Lower lobe of right lung (tissue), 2 donors: ENCODE results near the gene PIK3IP1. TPM values are rescaled to one million over a fixed set of nuclear protein-coding genes. Genes with fewer than 3 reads are reported as not detected.

ENCODE experiments used
- ATAC-seq, 2 donors: fragments of 200-7000 bp; cut with Tn5 transposase; one replicate each; pipeline ENCODE4 v1.9.1; 2020 to 2022; ENCODE audit warnings: mild to moderate bottlenecking in 2 of 2, moderate library complexity in 2 of 2
- DNase-seq: peaks from one replicate; pipeline ENCODE4 v3.0.0-alpha.2; 2020
- H3K27ac ChIP-seq: fragments of 200-600 bp; one replicate; pipeline ENCODE4 v1.8.0; 2022
- H3K27me3 ChIP-seq: fragments of 200-600 bp; one replicate; pipeline ENCODE4 v1.8.0; 2022; ENCODE audit warnings: low read depth
- H3K36me3 ChIP-seq: fragments of 200-600 bp; one replicate; pipeline ENCODE4 v1.8.0; 2022; ENCODE audit warnings: mild to moderate bottlenecking
- H3K4me1 ChIP-seq: fragments of 200-600 bp; one replicate; pipeline ENCODE4 v1.8.0; 2022
- H3K4me3 ChIP-seq: fragments of 200-600 bp; one replicate; pipeline ENCODE4 v1.8.0; 2022; ENCODE audit warnings: mild to moderate bottlenecking
- H3K9me3 ChIP-seq: fragments of 200-600 bp; one replicate; pipeline ENCODE4 v1.8.0; 2022
- intact Hi-C: fragments of 100-400 bp; cut with DNase I; formaldehyde crosslinking; loops from one replicate; pipeline ENCODE4 v1.11.0; 2022
- total RNA-seq: library from RNA; stranded (reverse); fragmentation: NEBNext Ultra II Directional; extraction: Animal tissue kit (Norgen Biotek cat#: 25700); gene quantifications from one replicate; pipeline ENCODE4 v1.2.1, GENCODE V29; 2021
- TF ChIP-seq, protein P1 (sequence below): fragments of 200-600 bp; IDR thresholded peaks from one replicate; pipeline ENCODE4 v1.8.0; 2022; ENCODE audit warnings: antibody characterized with exemption, mild to moderate bottlenecking
- donor health status: DM: no; HTN: yes; CAD: no; lungs with severe emphysema.

PIK3IP1 gene
- total RNA-seq, 1 donor from 2014 or later: 54.9 TPM

DNA sequence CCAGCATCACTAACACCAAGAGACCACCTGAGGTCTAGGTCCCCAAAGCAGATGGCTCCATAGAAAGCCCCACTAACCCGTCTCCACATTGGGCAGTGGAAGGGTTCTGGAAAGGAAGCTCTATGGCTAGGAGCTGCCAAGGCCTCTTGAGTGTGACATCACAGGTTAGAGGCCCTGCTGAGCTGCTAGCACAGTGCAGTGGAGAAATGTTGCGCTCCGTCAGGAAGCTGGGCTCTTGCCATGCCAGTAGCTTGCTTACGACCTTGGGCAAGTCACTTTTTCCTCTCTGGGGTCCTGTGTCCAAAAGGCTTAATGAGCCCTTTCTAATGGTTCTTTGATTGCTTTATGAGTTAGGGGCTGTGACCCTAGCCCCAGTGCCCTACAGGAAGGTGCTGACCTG lies 10.6 kb downstream of the PIK3IP1 start:
- TF ChIP-seq, protein P1, sequence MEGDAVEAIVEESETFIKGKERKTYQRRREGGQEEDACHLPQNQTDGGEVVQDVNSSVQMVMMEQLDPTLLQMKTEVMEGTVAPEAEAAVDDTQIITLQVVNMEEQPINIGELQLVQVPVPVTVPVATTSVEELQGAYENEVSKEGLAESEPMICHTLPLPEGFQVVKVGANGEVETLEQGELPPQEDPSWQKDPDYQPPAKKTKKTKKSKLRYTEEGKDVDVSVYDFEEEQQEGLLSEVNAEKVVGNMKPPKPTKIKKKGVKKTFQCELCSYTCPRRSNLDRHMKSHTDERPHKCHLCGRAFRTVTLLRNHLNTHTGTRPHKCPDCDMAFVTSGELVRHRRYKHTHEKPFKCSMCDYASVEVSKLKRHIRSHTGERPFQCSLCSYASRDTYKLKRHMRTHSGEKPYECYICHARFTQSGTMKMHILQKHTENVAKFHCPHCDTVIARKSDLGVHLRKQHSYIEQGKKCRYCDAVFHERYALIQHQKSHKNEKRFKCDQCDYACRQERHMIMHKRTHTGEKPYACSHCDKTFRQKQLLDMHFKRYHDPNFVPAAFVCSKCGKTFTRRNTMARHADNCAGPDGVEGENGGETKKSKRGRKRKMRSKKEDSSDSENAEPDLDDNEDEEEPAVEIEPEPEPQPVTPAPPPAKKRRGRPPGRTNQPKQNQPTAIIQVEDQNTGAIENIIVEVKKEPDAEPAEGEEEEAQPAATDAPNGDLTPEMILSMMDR: no peak
- no peak overlapping the region for H3K27ac ChIP-seq
- no peak for ATAC-seq
- H3K36me3 ChIP-seq: peaks cover 98% of the 10 kb centered on the region
- no peak for DNase-seq
- H3K4me1 ChIP-seq: peaks cover 41% of the 10 kb centered on the region
- no peaks in the 10 kb centered on the region for H3K27me3 ChIP-seq
- H3K9me3 ChIP-seq: no peaks in the 10 kb centered on the region
- H3K4me3 ChIP-seq: no peak overlapping the region
- intact Hi-C loops: no loop called here

DNA sequence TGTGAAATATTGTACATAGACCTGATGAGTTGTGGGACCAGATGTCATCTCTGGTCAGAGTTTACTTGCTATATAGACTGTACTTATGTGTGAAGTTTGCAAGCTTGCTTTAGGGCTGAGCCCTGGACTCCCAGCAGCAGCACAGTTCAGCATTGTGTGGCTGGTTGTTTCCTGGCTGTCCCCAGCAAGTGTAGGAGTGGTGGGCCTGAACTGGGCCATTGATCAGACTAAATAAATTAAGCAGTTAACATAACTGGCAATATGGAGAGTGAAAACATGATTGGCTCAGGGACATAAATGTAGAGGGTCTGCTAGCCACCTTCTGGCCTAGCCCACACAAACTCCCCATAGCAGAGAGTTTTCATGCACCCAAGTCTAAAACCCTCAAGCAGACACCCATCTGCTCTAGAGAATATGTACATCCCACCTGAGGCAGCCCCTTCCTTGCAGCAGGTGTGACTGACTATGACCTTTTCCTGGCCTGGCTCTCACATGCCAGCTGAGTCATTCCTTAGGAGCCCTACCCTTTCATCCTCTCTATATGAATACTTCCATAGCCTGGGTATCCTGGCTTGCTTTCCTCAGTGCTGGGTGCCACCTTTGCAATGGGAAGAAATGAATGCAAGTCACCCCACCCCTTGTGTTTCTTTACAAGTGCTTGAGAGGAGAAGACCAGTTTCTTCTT lies 12.3 kb downstream of the PIK3IP1 start:
- TF ChIP-seq, protein P1: no peak
- peaks cover 24% of the 10 kb centered on the region for H3K4me1 ChIP-seq
- DNase-seq (no peak), ATAC-seq (no peak)
- no peak overlapping the region for H3K4me3 ChIP-seq
- H3K9me3 ChIP-seq: no peaks in the 10 kb centered on the region
- intact Hi-C loops: no loop called here
- no peak overlapping the region for H3K27ac ChIP-seq
- no peaks in the 10 kb centered on the region for H3K27me3 ChIP-seq
- peaks cover 93% of the 10 kb centered on the region for H3K36me3 ChIP-seq

DNA sequence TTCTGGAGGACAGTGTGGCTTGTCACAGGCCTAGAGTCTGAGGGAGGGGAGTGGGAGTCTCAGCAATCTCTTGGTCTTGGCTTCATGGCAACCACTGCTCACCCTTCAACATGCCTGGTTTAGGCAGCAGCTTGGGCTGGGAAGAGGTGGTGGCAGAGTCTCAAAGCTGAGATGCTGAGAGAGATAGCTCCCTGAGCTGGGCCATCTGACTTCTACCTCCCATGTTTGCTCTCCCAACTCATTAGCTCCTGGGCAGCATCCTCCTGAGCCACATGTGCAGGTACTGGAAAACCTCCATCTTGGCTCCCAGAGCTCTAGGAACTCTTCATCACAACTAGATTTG lies 13.0 kb downstream of the PIK3IP1 start:
- TF ChIP-seq, protein P1: no peak
- H3K4me1 ChIP-seq: peaks cover 21% of the 10 kb centered on the region
- H3K27me3 ChIP-seq: no peaks in the 10 kb centered on the region
- peaks cover 93% of the 10 kb centered on the region for H3K36me3 ChIP-seq
- H3K9me3 ChIP-seq: no peaks in the 10 kb centered on the region
- H3K4me3 ChIP-seq: no peak overlapping the region
- DNase-seq: no peak
- H3K27ac ChIP-seq: peak overlapping the region; percentile 46
- intact Hi-C loops: no loop called here
- ATAC-seq: no peak

DNA sequence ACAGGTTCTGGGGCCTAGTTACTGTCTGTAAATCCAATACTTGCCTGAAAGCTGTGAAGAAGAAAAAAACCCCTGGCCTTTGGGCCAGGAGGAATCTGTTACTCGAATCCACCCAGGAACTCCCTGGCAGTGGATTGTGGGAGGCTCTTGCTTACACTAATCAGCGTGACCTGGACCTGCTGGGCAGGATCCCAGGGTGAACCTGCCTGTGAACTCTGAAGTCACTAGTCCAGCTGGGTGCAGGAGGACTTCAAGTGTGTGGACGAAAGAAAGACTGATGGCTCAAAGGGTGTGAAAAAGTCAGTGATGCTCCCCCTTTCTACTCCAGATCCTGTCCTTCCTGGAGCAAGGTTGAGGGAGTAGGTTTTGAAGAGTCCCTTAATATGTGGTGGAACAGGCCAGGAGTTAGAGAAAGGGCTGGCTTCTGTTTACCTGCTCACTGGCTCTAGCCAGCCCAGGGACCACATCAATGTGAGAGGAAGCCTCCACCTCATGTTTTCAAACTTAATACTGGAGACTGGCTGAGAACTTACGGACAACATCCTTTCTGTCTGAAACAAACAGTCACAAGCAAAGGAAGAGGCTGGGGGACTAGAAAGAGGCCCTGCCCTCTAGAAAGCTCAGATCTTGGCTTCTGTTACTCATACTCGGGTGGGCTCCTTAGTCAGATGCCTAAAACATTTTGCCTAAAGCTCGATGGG lies 13.5 kb downstream of the PIK3IP1 start:
- DNase-seq: no peak
- intact Hi-C loops: no loop called here
- Histone ChIP-seq H3K27me3 (no peaks in the 10 kb centered on the region), H3K4me3 (no peak overlapping the region), H3K27ac (peak overlapping the region; percentile 46), H3K9me3 (no peaks in the 10 kb centered on the region), H3K4me1 (peaks cover 25% of the 10 kb centered on the region), H3K36me3 (peaks cover 93% of the 10 kb centered on the region)
- TF ChIP-seq, protein P1: no peak
- peak in 1 of 2 donors; percentile 3 for ATAC-seq

DNA sequence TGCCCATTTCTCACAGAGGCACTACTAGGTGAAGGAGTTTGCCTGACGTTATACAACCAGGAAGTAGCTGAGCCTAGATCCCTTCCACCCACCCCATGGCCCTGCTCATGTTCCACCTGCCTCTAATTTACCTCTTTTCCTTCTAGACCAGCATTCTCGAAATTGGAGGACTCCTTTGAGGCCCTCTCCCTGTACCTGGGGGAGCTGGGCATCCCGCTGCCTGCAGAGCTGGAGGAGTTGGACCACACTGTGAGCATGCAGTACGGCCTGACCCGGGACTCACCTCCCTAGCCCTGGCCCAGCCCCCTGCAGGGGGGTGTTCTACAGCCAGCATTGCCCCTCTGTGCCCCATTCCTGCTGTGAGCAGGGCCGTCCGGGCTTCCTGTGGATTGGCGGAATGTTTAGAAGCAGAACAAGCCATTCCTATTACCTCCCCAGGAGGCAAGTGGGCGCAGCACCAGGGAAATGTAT lies 14.1 kb downstream of the PIK3IP1 start:
- H3K27me3 ChIP-seq: no peaks in the 10 kb centered on the region
- DNase-seq: no peak
- no peak overlapping the region for H3K4me3 ChIP-seq
- no peaks in the 10 kb centered on the region for H3K9me3 ChIP-seq
- intact Hi-C loops: no loop called here
- no peak for ATAC-seq
- peaks cover 93% of the 10 kb centered on the region for H3K36me3 ChIP-seq
- peak overlapping the region; percentile 46 for H3K27ac ChIP-seq
- TF ChIP-seq, protein P1: no peak
- H3K4me1 ChIP-seq: peaks cover 31% of the 10 kb centered on the region
